Measurements from ENCODE around the gene KIAA0513. TPM values are rescaled to one million over a fixed set of nuclear protein-coding genes. Genes with fewer than 3 reads are reported as not detected.

KIAA0513 gene
- total RNA-seq, 4 donors from 2014 or later, result 6.2 to 8.4 (median 7.5) TPM

DNA sequence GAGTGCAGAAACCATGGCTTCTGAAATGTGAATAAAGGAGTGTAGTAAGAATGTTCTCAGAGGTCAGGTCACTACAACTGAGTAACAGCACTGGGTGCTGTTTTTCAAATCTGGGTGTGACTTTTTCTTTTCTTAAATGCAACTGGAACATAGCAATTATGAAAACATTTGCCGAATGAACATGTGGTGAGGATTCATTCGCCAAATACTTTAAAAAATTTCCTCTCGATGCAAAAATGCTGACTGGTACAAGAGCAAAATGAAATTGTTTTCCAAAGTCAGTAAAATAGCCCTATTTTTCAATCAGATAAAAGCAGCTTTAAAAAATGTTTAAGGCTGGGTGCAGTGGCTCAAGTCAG, 34.9 kb upstream of the KIAA0513 start:
- 76 to 79% methylated on average over 3 of the region's 3 CpGs for WGBS, 2 donors
- no peaks in the 10 kb centered on the region for H3K27me3 ChIP-seq
- H3K9me3 ChIP-seq, result no peaks in the 10 kb centered on the region
- H3K36me3 ChIP-seq, result peaks cover 24% of the 10 kb centered on the region in 2 donors
- no peak for DNase-seq
- no peak overlapping the region for H3K4me3 ChIP-seq (replicated peaks in 1 of 3)
- H3K4me1 ChIP-seq, result peaks cover 7 to 25% of the 10 kb centered on the region in 2 donors
- TF ChIP-seq, protein P1, sequence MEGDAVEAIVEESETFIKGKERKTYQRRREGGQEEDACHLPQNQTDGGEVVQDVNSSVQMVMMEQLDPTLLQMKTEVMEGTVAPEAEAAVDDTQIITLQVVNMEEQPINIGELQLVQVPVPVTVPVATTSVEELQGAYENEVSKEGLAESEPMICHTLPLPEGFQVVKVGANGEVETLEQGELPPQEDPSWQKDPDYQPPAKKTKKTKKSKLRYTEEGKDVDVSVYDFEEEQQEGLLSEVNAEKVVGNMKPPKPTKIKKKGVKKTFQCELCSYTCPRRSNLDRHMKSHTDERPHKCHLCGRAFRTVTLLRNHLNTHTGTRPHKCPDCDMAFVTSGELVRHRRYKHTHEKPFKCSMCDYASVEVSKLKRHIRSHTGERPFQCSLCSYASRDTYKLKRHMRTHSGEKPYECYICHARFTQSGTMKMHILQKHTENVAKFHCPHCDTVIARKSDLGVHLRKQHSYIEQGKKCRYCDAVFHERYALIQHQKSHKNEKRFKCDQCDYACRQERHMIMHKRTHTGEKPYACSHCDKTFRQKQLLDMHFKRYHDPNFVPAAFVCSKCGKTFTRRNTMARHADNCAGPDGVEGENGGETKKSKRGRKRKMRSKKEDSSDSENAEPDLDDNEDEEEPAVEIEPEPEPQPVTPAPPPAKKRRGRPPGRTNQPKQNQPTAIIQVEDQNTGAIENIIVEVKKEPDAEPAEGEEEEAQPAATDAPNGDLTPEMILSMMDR (IDR thresholded peaks at IDR 0.05), result no peak
- TF ChIP-seq POLR2A (IDR thresholded peaks at IDR 0.05), result no peak
- no peak overlapping the region for H3K27ac ChIP-seq
- intact Hi-C loops (cut with DNase I), result no loop called here

DNA sequence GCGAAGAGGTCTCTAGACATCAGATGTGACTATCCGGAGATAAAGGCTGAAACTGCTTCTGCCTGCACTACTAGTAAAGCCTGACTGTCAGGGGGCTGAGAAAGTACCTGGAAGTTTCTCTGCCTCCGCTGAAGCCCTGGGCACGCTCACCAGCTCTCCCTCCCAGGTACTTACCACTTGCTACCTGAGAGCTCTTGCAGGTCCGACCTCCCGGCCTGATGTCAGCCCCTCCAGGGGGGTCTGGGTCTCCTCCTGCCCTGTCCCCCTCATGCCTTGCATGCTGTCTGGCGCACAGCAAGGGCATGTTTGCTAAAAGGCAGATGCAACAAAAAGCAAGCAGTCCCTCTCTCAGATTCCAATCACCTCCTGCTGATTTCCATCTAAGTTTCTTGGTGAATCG, 33.7 kb upstream of the KIAA0513 start:
- no peaks in the 10 kb centered on the region for H3K27me3 ChIP-seq
- no peak overlapping the region for H3K4me3 ChIP-seq (replicated peaks in 1 of 3)
- peaks cover 14 to 15% of the 10 kb centered on the region in 2 donors for H3K36me3 ChIP-seq
- no peak for TF ChIP-seq POLR2A (IDR thresholded peaks at IDR 0.05)
- TF ChIP-seq, protein P1 (IDR thresholded peaks at IDR 0.05), result no peak
- peak overlapping the region; percentile 53 to 76 (median 58) for H3K27ac ChIP-seq
- peaks cover 7 to 28% of the 10 kb centered on the region in 2 donors for H3K4me1 ChIP-seq
- 61 to 69% methylated on average over 8 of the region's 8 CpGs for WGBS, 2 donors
- no peak for DNase-seq
- intact Hi-C loops (cut with DNase I), result no loop called here
- H3K9me3 ChIP-seq, result no peaks in the 10 kb centered on the region

DNA sequence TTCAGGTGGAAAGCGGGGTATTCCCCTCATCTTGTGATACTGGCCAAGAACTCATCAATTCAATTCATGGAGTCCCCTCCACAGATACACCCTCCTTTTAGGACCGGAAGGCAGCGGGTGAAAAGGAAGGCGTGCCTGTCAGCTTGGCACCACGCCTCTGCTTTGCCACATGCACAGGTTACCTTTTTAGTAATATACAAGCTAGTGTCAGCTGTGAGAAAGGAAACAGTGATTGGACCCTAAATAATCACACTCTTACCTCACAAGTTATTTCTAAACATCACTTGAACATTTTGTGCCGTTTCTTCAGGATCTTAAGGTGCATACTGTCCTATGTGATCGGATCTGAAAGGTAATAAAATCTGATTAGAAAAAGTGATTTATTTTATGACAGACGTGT, 31.9 kb upstream of the KIAA0513 start:
- Histone ChIP-seq H3K27ac (no peak overlapping the region), H3K9me3 (no peaks in the 10 kb centered on the region), H3K4me3 (replicated peaks in 1 of 3) (no peak overlapping the region), H3K4me1 (peaks cover 8 to 46% of the 10 kb centered on the region in 2 donors), H3K36me3 (no peaks in the 10 kb centered on the region), H3K27me3 (no peaks in the 10 kb centered on the region)
- intact Hi-C loops (cut with DNase I), result no loop called here
- no peak for DNase-seq
- 92 to 97% methylated on average over 8 of the region's 8 CpGs for WGBS, 2 donors
- TF ChIP-seq POLR2A (IDR thresholded peaks at IDR 0.05), result no peak

DNA sequence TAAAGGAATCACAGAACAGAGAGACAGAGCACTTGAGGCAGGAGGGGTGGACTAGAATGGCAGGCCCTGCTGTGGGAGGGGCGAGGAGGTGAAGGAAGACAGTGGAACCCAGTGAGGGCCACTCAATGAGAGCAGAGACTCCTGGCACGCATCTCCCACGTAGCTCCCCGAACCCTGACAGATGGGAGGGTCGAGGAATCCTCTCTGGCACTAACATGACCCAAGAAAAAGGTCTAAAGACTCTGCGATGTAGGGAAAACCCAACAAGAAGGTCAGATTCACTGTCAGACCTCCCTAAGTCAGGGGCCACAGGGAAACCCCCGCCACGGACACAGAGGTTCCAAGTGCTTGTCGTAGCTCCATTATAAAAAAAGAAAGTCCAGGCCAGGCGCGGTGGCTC, 31.2 kb upstream of the KIAA0513 start:
- no peak for DNase-seq
- no peaks in the 10 kb centered on the region for H3K36me3 ChIP-seq
- no peak for TF ChIP-seq POLR2A (IDR thresholded peaks at IDR 0.05)
- TF ChIP-seq, protein P1 (IDR thresholded peaks at IDR 0.05), result no peak
- H3K4me3 ChIP-seq (replicated peaks in 1 of 3), result no peak overlapping the region
- H3K27me3 ChIP-seq, result no peaks in the 10 kb centered on the region
- WGBS, 2 donors, result 95 to 98% methylated on average over 11 of the region's 11 CpGs
- H3K4me1 ChIP-seq, result peaks cover 14 to 53% of the 10 kb centered on the region in 2 donors
- no peaks in the 10 kb centered on the region for H3K9me3 ChIP-seq
- intact Hi-C loops (cut with DNase I), result no loop called here
- no peak overlapping the region for H3K27ac ChIP-seq

DNA sequence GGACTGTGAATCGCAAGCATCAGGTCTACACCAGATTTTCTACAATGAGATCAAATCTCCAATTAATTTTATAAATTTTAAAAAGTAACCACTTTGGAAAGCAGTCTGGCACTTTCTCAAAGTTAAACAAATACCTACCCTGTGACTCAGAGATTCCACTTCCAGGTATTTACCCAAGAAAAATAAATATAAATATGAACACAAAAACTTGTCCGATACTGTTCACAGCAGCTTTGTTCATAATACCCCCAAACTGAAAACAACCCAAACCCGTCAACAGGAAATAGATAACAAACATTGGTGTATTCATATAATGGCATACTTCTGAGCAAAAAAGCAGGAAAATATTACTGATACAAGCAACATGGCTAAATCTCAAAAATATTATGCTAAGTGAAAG, 28.4 kb upstream of the KIAA0513 start:
- DNase-seq, result no peak
- no peak overlapping the region for H3K4me3 ChIP-seq (replicated peaks in 1 of 3)
- TF ChIP-seq, protein P1 (IDR thresholded peaks at IDR 0.05), result no peak
- TF ChIP-seq POLR2A (IDR thresholded peaks at IDR 0.05), result no peak

More for the DNA sequence above, 28.4 kb upstream of the KIAA0513 start:
- H3K4me1 ChIP-seq, result peaks cover 12 to 60% of the 10 kb centered on the region in 2 donors
- H3K9me3 ChIP-seq, result no peaks in the 10 kb centered on the region
- H3K36me3 ChIP-seq, result no peaks in the 10 kb centered on the region
- no peak overlapping the region for H3K27ac ChIP-seq
- no peaks in the 10 kb centered on the region for H3K27me3 ChIP-seq
- intact Hi-C loops (cut with DNase I), result no loop called here
- WGBS, 2 donors, result 82 to 87% methylated on average over 3 of the region's 3 CpGs

All from thyroid gland (tissue), 4 donors.